HG02981 (cell line): ENCODE data around the gene COBLL1.

Experiments used
- ATAC-seq: cut with Tn5 transposase; IDR thresholded peaks from one replicate; pipeline ENCODE4 v1.9.1; 2021; ENCODE audit warnings: mild to moderate bottlenecking, moderate library complexity; ENCODE audit not compliant: unreplicated experiment

COBLL1 gene

DNA sequence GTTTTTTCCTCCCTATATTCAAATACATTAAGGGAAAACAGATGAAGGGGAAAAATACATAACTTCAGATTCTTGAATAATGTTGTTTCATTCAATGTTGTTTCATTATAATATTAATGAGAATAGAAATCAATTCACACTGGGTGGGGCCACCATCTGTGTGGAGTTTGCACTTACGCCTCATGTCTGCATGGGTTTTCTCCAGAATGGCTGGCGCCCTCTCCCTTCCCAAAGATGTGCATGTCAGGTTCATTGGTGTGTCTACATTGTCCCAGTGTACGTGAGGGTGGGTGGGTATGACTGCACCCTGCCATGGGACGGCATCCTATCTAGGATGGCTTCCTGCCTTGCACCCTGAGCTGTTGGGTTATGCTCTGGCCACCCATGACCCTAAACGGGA lies 51.7 kb downstream of the COBLL1 start:
- no peak for ATAC-seq

DNA sequence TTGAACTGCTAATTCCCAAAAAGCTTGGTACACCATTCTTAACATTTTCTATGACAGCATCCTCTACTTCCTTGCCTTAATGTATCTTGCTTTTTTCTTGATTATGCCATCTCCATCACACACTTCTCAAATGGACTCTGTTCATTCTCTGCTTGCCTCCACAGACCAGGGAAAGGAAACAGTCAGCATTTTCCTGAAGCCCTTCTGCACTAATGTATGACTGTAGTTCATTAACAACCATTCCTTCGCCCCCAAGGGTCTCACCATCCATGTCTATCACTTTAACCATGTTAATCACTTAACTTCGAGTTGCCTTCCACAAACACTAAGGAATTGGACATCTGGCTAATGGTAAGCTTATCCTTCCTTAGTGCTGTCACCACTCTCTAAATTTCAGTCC lies 54.8 kb downstream of the COBLL1 start:
- no peak for ATAC-seq

DNA sequence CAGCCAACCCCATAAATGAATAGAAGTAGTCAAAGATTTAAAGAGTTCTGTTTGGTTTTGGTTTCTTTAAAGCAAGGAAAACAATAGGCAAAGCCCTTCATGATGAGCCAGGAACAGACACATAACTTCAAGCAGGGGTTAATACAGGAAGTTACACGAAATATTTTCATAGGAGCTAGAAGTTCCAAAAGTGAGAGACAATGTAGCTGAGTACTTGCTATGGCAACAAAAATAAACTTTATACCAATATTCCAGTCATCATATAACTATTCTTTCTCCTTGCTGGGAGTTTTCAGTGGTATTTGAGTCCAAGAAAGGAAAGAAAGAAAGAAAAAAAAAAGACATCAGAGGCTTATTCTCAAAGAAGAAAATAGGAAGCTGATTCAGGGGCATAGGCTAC lies 56.2 kb downstream of the COBLL1 start:
- ATAC-seq: no peak

DNA sequence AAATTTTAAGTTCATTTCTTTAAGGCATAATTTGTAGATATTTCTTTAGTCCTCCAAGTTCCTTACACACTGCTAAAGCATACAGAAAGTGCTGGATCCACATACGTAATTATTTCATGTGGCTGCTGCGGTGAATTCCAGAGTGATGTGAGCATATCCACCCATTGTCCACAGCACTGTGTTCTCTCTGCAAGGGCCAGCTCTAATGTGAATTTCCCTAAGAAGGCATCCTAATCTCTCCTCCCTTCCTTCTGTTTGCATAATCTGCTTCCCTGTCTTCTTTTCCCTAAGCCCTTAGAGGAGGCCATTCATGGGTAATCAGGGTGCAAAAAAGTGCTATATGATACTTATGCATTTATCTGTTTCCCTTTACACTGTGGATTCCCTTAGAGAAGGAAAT lies 57.2 kb downstream of the COBLL1 start:
- no peak for ATAC-seq

DNA sequence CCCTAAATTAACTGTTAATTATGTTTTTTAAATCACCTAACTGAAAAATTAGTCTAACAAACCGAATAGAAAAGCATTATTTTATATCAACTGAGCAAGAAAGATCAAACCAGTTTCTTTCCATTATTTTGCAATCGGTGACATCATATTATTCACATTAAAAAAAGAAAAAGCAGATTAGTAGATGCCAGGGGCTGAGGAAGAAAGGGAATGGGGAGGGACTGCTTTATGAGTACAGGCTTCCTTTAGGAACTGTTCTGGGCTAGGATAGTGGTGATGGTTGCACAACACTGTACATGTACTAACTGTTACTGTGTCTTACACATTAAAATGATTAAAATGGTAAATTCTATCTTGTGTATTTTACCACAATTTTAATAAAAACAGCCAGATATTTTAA lies 59.3 kb downstream of the COBLL1 start:
- no peak for ATAC-seq

DNA sequence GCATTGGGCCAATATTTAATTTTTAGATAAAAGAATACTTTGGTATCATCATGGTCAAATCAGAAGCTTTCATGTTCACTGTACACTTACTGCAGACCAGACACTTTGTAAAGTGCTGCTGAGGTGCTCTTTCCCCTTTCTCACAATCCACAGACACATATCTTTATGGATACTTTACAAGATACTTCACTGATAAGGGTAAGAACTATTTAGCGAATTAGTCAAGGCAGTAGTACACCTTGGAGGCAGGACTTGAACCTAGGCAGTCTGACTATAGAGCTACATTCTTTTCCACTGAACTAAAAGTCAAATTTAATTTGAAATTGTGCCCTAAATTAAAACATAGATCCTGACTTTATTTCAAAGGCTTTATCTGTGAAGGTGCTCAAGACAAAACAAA lies 60.2 kb downstream of the COBLL1 start:
- no peak for ATAC-seq

DNA sequence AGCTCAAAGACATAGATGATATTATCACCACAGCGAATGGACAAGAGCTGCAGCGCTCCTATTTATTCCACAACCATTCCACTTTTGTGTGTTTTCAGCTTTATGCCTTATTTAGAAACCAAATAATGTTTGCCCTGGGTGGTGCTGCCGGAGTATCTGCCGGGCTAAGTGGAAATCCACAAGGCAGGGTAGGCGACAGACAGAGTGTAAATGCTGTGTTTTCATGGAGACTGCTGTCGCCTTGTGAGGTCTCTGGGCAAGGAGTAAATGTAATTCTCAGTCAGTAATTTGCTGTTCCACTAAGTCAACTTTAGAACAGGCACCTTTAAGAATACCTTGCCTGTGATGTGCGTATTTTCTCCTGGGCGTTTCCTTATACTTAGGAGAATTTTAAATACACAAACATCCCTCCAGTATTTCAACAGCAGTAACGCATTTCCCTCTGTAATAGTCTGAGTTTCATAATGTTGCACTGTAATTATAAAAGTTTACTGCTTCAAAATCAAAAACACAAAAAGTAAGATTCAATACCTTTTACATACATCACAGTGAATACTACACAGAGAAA lies 60.9 kb downstream of the COBLL1 start:
- ATAC-seq: no peak

DNA sequence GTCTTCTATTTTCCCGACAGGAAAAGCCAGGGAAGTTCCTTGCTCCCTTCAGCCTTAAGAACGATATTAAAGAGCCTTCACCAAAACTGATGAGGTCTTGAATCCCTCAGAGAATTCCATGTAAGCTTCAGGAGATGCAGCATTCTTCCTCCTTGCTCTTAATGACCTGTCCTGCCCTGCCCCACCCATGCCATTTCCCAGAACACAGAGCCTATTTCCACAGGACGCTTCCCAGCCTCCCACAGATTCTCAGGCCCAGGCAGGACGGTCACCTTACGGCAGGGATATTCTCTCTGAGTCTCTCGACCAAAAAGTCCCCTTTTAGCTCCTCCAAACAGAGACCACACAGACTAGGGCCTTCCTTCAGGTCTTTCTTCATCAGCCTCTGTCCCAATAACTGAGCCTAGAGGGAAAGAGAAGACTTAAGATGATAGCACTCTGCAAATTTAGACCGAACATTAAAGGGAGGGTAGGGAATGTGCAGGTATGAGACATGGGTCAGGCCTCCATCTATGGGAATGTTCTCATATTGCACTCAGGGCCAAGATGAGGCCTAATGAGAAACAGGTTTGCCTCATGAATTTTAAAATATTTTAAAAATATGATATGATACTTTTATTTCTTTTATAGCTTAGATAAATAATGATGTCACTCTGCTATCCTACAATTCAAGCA lies 62.1 kb downstream of the COBLL1 start:
- no peak for ATAC-seq

DNA sequence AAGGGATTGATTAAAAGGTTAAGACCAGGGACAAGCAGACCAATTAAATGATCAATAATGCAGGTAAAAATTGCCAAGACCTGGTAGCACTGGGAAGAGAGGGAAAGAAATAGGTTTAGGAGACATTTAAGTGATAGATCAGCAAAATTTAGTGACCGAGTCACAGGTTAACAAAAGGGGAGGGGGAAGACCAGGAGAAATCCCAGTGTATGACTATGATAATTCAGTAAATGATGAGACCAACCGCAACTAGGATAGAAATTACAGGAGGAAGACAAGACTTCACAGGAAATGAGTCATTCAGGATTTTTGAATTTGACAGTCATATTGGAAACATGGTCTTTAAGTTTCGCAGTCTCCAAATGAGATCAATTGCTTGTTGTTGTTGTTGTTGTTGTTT lies 62.9 kb downstream of the COBLL1 start:
- ATAC-seq: no peak

DNA sequence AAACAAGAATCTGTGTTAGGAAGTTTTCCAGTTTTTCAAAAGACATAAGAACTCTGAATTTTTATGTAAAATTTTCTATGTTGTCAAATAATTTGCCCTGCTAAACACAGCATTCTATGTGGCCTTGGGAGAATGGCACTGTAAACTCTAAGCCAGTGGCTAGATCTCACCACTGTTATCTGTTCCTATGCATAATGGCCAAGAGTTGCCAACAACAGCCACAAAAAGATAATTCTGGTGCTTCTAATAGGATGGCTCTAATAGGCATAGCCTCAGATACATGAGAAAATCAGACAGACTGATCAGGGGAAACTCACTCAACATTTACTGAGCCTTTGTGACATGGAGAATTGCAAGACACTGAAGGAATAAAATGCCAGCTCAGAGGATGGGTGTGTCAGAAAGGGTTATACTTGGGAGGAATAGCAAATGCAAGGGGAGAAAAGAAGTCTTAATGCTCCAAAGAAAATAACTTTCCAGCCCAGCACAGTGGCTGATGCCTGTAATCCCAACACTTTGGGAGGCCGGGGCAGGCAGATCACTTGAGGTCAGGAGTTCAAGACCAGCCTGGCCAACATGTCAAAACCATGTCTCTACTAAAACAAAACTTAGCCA lies 63.7 kb downstream of the COBLL1 start:
- no peak for ATAC-seq

DNA sequence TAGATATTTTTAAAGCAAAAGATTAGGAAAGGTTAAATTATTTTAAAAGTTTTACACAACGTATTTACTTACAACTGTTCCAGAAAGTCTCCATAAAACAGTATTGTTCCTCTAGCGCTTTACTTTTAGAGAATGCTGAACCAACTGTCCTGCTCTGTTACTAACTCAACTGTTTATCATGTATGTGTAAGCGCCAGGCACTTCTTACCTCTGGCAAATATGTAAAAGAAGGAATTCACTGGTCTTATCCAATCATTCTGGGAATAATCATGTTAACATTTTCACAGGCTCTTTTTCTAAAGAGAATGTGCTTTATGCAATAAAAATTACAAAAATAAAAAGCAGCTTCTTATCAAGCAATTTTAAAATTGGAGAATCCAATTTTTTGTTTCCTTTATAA lies 68.0 kb downstream of the COBLL1 start:
- no peak for ATAC-seq

DNA sequence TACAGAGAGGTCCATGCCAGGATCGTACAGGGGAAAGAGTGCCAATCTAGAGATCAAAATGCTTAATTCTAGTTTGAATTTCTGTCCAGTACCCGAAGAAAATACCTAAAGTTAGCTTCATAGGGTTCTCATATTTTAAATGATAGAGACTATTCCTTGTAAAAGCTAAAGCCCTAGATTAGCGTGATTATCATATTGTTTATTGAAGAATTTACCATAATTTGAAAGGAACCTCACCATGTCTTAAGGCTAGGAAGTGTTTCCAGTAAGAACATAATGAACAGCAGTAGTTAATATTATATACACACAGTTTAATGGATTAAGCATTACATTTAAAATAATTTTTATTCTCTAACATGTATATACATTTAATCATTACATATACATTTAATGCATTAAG lies 68.5 kb downstream of the COBLL1 start:
- ATAC-seq: no peak

DNA sequence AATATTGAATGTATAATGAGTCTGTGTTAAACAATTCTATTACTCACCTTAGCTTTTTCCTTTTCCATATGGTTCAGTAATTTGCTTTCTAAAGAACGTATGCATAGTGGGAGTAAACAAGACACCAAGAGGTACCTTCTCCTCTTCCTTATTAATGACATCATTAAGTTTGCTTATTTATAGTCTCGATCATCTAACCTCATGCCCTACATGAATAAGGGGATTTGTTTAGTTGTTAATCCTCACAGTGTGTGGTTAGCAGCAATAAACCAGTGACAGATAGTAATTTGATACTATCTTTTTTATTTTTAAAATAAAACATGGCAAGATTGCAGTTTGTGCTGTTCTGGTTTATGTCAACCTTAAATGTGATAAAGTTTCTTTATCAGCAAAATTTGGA lies 69.7 kb downstream of the COBLL1 start:
- no peak for ATAC-seq

DNA sequence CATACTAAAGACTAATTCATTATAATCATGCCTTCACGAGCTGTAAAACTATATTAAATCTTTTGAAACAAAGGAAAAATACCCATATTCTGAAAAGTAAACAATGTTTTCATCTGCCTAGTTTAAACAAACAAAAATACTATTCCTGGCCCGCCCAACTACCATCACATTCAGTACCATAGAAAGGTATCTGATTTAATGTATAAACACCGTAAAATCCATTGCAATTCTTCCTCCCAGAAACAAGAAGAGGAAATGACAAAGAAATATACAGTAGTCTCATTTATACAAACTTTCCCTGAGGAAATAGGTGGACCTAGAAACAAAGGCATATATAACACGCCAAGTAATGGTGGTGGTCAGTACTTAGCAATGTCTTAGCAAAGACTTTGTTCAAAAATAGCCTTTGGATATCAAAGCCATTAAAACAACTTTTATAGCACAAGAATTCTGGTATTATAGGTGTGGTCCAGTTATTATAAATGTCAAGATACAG lies 71.2 kb downstream of the COBLL1 start:
- no peak for ATAC-seq

DNA sequence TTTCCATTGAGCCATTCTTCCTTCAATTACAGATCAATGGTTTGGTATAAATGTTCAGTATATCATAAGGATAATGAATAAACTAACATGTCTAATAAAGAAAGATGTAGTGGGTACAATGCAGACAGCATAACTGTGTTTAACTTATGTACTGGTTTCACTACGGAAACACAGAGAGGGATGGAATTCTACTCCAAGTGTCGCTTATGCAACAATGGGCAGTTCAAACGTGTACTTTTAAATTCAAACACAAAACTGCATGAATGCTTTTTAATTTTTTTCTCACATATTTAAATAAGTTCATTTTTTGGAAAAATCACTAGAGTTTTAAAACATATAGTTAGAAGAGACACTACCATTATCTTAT lies 74.7 kb downstream of the COBLL1 start:
- no peak for ATAC-seq

DNA sequence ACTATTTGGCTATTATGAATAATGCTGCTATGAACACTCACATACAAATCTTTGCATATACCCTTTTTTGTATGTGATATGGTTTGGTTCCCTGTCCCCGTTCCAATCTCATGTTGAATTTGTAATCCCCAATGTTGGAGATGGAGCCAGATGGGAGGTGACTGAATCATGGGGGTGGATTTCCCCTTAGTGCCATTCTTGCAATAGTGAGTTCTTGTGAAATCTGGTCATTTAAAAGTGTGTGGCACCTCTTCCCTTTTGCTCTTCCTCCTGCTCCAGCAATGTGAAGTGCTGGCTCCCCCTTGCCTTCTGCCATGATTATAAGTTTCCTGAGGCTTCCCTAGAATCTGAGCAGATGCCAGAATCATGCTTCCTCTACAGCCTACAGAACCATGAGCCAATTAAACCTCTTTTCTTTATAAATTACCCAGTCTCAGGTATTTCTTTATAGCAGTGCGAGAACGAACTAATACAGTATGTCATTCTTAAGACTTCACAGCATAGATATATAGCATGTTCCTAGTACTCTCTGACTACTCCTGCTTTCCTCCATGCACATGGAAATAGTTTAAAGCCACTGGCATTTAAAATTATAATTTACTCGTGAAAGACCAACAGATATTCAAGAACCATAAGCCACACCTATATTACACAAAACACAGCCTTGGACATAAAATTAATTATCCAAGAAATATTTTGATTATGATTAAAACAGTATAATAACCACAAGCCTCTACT lies 75.2 kb downstream of the COBLL1 start:
- no peak for ATAC-seq

DNA sequence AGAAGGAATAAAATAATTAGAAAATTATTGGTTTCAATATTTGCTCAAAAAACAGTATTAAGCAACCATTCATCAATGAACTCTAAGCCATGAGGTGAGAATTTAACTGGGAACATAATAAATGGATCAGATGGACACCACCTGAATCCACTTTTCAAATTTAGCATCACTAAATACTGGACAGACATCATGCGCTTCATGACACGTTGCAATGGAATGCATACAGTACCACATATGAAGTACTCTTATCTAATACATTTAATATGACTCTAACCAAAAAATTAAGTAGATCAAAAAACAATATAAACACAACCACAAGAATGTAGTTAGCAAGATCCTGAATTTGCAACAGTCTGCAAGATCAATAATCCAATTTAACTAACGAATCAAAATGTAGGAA lies 76.6 kb downstream of the COBLL1 start:
- no peak for ATAC-seq

DNA sequence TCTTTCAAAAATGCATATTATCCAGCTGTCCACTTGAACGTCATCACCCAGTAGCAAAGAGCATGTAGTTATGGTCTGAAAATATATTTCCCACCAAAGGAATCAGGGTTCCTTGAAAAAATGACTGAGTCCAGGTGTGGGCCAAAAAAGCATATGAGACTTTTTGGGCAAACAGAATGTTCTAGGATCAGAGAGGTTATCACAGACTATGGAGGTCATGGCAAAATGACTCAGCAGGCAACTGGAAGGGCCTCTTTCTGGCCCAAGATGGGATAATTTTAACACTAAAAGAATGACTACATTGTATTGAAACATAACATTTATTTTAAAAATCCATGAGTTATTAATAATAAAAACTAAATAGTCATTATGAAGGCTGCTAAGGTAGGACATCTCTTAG lies 77.1 kb downstream of the COBLL1 start:
- ATAC-seq: no peak

DNA sequence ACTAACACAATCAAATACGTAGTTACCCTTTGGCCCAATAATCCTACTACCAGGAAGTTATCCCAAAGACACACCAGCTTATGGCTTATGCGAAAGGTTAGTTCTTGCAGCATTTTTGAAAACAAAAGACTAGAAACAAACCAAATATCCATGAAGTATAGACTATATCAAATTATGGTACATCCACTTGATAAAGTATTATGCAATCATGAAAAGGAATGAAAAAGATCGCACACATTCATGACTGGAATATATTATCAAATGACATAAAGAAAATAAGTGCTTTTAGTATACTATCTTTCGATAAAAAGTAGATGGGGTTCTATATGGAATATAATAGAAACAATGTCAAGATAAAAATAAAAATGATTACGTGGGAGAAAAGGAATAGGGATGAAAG lies 78.2 kb downstream of the COBLL1 start:
- ATAC-seq: no peak

DNA sequence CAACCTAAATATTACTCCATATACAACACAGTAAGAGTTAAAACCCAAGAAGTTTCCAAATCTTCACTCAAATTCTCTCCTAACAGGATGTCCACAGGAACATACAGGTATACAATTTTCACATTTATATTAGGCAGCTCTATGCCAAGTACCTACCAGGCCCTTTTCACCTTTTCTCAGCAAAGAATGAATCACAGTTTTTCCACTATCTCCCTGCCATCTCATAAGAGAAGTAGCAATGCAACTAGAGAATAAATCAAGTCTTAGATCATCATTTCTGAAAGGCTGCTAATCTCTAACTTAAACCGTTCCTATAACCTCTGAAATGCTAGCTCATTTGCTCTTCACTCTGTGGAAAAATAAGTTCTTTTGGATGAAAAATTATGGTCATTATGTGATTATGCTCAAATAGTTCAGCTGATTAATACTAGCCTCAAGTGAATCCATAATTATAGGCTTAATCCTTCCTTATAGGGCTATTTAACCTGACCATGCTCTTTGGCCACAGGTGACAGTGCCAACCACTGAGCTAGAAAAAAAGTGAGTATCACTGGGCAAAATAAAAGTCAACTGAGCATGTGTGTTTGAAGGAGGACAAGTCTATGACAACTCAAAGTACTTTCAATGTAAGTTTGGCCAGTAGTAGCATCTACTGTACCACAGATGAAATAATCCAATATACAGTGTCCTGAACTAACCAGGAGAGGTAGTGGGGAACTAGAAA lies 79.7 kb downstream of the COBLL1 start:
- no peak for ATAC-seq

DNA sequence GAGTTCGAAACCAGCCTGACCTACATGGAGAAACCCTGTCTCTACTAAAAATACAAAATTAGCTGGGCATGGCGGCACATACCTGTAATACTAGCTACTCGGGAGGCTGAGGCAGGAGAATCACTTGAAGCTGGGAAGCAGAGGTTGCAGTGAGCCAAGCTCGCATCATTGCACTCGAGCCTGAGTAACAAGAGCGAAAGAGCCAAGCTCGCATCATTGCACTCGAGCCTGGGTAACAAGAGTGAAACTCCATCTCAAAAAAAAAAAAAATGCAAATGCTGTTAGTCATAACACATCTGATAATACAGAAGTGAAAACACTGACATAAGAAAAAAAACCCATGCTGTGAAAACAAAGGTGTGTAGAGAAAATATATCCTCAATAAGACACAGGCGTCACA lies 80.4 kb downstream of the COBLL1 start:
- peak; percentile 100 for ATAC-seq
